TTC549 (cell line): ENCODE data around the gene ULK3.

Source experiments
- FAIRE-seq: peaks from 2 replicates; lab custom pipeline; 2012; peaks lifted over from hg19 to GRCh38; lab: Jason Lieb, UNC

ULK3 gene

GRCh38 chr15:74867466-74868038 lies 24.6 kb upstream of the ULK3 start:
- no peak for FAIRE-seq

DNA sequence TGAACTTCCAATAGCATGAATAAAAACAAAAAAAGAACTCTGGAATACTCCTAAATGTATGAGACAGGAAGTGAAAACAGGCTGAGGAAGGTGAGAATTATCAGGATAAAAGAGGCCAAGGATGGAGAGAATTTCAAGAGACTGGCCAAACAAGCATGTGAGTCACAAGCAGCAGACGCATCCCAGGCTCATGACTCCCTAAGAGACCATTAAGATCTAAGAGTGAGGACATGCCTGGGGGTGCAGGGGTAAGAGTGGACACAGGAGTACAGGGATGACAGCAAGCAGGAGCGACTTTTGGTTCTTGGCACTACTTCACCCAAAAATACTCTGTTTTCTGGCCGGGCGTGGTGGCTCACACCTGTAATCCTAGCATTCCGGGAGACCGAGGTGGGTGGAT lies 23.1 kb upstream of the ULK3 start:
- FAIRE-seq, result no peak

GRCh38 chr15:74865316-74865715 lies 22.4 kb upstream of the ULK3 start:
- no peak for FAIRE-seq

- FAIRE-seq, result no peak
Measured at GRCh38 chr15:74864296-74864695, 21.3 kb upstream of the ULK3 start.

GRCh38 chr15:74863239-74864056 lies 20.5 kb upstream of the ULK3 start:
- FAIRE-seq, result no peak

- FAIRE-seq, result no peak
Measured at GRCh38 chr15:74858369-74858740, 15.4 kb upstream of the ULK3 start.

DNA sequence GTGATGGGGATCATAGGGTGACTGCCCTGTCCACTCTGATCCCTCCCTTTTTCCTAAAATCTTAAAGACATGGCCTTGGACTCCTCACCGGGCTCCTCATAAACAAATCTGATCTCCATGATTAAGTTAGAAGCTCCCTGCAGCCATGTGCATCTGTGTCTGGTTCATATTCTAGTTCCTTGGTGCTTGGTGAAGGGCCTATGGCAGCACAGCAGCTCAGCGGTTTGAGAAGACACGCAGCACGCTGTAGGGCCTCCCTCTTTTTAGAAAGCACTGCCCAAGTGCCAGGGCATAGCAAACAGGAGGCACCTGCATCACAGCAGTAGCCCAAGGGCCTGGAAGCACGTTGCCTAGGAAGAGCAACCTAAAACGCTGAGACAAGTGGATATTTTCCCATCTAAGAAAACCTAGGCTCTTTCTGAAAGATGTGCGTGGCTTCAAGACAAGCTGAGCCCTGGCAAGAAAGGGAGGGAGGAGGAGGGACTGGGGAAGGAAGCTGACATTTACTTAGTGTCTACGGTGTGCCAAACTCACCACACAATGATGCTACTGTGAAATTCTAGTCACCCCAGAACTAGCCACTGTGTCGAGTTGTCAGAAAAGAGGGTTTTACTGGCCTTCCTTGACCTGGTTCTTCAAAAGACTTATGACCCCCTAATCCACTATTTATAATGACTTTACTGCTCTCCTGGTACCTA lies 14.9 kb upstream of the ULK3 start:
- no peak for FAIRE-seq

- FAIRE-seq, result no peak
Measured at GRCh38 chr15:74857082-74857655, 14.2 kb upstream of the ULK3 start.

GRCh38 chr15:74856537-74856936 lies 13.6 kb upstream of the ULK3 start:
- FAIRE-seq, result no peak

DNA sequence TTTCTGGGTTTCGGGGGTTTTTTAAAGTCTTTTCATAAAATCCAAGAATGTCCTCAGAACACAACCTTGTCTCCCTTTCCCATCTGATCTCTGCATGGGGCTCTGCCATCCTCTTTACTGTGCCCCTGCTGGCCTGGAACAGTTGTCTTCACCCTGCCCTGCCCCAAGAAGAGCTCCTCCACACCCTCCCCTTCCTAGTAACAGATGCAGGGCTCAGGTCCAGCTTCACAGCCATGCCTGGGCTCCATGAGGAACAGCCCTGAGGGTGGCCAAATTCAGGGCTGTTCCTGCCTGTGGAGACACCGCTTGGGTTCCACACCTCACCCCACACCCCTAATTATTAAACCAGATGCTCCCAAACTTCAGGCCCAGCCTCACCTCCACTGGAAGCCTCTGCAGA lies 12.9 kb upstream of the ULK3 start:
- FAIRE-seq, result no peak

DNA sequence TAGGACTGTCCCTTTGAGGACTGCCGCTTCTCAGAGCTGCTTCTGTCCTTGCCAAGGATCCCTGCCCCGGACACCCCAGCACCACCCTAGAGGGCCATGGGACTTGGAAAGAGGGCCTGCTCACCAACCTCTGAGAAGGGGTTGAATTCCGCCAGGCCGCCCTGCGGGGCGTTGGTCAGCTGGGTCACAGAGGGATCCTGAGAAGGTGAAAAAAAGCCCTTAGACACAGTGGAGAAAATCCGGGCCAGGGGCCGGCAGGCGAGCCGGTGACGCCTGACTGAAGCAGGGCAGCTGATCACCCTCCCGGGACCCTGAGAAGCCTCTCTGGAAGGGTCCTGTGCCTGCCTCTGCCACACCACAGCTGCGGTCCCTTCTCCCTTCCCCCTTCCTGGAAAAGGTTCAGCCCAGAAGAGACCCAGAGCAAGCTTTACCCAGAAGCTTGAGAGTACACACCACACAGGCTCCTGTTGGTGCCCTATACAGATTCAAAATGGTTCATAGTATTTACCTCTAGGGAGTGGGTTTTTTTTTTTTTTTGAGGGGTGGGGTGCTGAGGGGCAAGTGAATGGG lies 11.6 kb upstream of the ULK3 start:
- FAIRE-seq, result no peak

DNA sequence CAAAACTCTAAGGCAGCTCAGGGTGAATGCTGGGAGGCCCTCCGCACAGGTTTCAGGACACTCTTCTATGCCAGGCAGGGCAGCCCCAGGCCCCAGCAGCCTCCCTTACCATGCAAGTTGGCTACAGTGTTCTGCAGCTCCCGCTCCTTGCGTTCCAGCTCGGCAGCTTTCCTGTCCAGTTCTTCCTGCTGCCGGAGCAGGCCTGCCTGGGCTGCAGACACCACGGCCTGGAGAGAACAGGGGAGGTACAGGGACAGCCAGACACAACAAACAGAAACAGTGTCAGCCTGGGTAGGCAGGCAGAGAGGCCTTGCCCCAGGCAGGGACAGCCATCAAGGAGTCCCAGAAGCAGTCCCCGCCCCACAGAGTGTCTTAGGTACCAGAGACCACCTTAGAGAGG lies 9.0 kb upstream of the ULK3 start:
- FAIRE-seq, result no peak

GRCh38 chr15:74850393-74850792 lies 7.4 kb upstream of the ULK3 start:
- FAIRE-seq, result no peak

DNA sequence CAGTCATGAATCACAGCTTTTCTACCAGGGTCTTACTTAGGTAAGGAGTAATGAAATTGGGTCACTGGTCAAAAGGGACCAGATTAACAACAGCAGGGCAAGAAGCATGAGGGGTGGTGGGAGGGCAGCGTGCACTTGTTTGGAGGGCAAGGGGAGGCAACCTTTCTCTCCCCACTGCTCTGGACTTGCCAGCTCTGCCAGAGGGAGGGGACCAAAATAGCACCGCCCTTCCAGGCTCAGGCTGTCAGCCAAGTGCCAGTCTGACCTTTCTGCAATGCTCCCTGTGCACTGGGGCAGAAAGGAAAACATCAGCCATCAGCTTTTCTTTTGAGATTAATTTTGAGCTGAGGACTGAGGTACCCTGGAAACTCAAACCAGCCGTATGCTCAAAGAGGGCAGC lies 4.5 kb upstream of the ULK3 start:
- no peak for FAIRE-seq

DNA sequence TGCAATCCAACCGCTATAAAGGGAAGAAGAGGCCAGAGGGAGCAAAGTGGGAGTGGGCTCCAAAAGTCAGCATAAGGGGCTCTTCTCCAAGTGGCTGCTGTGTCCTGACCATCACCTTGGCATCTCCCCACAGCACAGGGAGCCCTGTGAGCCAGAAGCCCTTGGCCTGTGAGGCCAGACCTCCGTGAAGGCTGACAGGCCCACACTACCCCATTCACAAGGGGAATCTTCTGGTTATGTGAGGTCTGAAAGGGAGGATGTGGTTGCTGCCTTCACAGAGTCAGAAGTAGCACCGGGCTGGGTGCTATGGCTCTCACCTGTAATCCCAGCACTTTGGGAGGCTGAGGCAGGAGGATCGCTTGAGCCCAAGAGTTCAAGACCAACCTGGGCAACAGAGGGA lies 2.6 kb upstream of the ULK3 start:
- FAIRE-seq, result no peak

DNA sequence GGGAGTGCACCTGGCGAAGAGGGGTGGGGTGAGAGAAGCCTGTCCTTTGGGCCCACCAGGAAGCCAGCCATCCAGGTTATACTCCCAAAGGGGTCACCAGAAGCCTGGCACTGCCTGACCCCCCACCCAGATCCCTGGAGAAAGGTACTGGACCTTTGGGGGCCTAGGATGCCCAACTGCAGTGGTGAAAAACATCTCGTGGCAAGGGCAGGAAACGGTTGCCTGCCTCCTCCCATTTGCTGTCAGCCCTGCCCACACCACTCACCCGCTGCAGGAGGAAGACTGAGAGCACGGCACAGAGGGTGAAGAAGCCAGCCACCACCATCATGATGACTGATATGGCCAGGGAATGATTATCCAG lies 2.2 kb upstream of the ULK3 start:
- no peak for FAIRE-seq

DNA sequence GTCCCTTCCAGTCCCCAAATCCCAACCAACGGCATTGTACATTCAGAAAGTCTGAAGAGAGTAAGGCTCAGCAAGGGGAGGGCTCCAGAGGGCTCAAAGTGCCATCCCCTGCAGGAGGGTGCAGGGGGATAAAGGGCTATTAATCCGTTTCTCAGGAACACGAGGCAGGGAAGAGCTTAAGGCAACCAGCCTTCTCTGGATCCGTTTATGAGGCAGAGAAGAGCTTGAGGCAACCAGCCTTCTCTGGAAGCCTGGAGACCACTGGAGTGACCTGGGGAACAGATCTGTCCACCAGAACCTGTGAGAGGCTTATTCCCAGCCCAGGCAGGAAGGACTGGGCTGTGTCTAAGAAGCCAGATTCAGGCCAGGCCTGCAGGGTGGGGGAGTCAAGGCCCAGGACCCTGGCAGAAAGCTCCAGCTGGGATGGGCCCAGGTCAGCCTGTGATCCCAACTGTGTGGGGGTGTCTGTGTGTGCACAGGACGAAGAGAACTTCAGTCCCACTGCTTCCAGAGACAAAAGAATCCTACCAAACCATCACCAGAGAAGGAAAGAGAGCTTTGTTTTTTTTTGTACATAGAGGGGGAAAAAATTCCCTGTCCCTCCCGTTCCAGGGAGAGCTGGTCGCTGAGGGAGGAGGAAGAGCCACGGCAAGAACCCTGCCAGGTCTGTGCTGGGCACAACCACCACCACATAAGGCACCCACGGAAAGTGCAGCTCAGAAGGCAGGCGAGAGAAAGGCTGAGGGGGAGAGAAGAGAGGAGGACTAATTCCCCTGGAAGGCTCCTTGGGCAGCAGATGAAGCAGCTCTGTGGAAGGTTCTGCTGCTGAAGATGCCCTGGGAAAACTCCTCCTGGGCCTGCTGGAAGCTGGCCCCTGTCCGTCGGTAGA lies 1.6 kb upstream of the ULK3 start:
- FAIRE-seq, result no peak

DNA sequence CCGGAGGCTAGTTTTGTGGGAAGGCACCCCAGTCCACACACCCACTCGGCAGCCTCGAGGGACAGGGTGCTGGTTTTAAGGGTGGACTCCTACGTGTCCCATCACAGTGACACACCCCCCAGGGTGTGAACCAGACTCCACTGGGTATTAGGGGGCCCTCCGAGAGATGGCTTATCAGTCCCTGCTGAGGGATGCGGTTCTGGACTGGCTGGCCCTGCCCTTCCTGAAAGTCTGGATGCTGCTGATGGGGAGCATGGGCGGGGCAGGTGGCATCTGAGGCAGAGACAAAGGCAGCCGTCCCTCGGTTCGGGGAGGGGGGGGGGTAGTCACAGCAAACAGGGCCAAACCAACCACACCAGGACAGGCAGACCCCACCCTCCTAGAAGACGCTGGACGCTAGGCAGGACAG lies 939 bp upstream of the ULK3 start:
- FAIRE-seq, result no peak

- FAIRE-seq, result no peak
Measured at GRCh38 chr15:74843445-74843828, 481 bp upstream of the ULK3 start.

GRCh38 chr15:74841891-74842373 lies 1.0 kb downstream of the ULK3 start:
- no peak for FAIRE-seq

DNA sequence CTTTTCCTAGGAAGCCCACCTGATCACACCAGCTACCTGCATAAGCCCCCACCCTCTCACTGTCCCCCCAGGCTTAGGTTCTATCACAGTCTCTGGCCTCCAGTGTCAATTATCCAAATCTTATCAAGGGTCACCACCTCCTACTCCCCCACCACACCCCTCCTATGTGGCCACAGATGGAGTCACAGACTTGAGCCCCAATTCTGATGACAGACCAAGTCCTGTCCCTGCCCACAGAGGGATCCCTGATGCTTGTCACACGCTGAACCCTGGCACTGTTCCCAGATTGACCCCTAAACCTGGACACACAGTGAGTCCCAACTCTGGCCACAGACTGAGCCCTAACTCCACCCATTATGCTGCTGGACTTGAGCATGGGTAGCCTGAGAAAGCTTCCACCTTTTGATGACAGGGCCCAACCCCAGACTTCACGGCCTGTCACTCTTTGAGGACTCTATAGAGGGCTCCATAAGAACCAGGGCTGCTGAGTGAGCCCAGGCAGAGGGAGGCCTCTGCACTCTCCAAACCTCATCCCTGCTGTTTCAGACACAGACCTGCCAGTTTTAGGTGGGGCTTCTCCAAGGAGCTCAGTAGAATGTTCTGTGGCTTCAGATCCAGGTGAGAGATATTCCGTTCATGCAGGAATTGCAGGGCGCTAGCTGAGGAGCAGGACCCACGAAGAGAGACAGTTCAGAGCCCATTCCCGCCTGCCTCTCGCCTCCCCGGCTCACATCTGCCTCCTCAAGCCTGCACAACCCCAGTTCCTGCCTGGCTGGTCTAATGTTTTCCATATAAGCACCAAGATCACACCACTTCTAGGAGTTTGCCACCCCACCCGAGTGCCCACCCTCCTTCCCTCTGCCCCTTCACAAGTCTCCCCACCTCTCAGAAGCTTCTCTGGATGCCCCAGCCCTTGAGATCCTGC lies 1.8 kb downstream of the ULK3 start:
- FAIRE-seq, result no peak
